Stromal cell of bone marrow (primary cell): ENCODE data around the gene SAG.

Experiments used
- DNase-seq: peaks from one replicate; pipeline ENCODE4 v3.0.0-alpha.2; 2012; ENCODE audit warnings: low read depth

The SAG gene

GRCh38 chr2:233289648-233290047 lies 18.0 kb upstream of the SAG start:
- no peak for DNase-seq

- no peak for DNase-seq
Observed at GRCh38 chr2:233290051-233290845, 17.4 kb upstream of the SAG start.

GRCh38 chr2:233295891-233296290 lies 11.7 kb upstream of the SAG start:
- no peak for DNase-seq

- no peak for DNase-seq
Observed at GRCh38 chr2:233297076-233297475, 10.5 kb upstream of the SAG start.

GRCh38 chr2:233300401-233300800 lies 7.2 kb upstream of the SAG start:
- DNase-seq: no peak

- no peak for DNase-seq
Observed at GRCh38 chr2:233301248-233301647, 6.4 kb upstream of the SAG start.

GRCh38 chr2:233301811-233302210 lies 5.8 kb upstream of the SAG start:
- no peak for DNase-seq

GRCh38 chr2:233303252-233303651 lies 4.4 kb upstream of the SAG start:
- no peak for DNase-seq

- no peak for DNase-seq
Observed at GRCh38 chr2:233311241-233311926, 3.8 kb downstream of the SAG start.

- DNase-seq: no peak
Observed at GRCh38 chr2:233312874-233313273, 5.3 kb downstream of the SAG start.

GRCh38 chr2:233314180-233314925 lies 6.7 kb downstream of the SAG start:
- no peak for DNase-seq

- DNase-seq: no peak
Observed at GRCh38 chr2:233317196-233317943, 9.8 kb downstream of the SAG start.

- no peak for DNase-seq
Observed at GRCh38 chr2:233319256-233319655, 11.6 kb downstream of the SAG start.

- no peak for DNase-seq
Observed at GRCh38 chr2:233320470-233320869, 12.9 kb downstream of the SAG start.

GRCh38 chr2:233321166-233321565 lies 13.6 kb downstream of the SAG start:
- DNase-seq: no peak

- no peak for DNase-seq
Observed at GRCh38 chr2:233323851-233324250, 16.2 kb downstream of the SAG start.

GRCh38 chr2:233325256-233325655 lies 17.6 kb downstream of the SAG start:
- no peak for DNase-seq

GRCh38 chr2:233325814-233326213 lies 18.2 kb downstream of the SAG start:
- no peak for DNase-seq

GRCh38 chr2:233326500-233326899 lies 18.9 kb downstream of the SAG start:
- DNase-seq: no peak

GRCh38 chr2:233328922-233329321 lies 21.3 kb downstream of the SAG start:
- DNase-seq: no peak

GRCh38 chr2:233329489-233330135 lies 22.0 kb downstream of the SAG start:
- no peak for DNase-seq

GRCh38 chr2:233331536-233331935 lies 23.9 kb downstream of the SAG start:
- DNase-seq: no peak
